A673 (cell line): ENCODE data around the gene CDA. TPM values are rescaled to one million over a fixed set of nuclear protein-coding genes. Genes with fewer than 3 reads are reported as not detected.

Experiments used
- BruUV-seq: library from RNA; stranded (reverse); fragments of 400-500 nt; replicated peaks from 2 replicates; lab custom pipeline; 2021; lab: Mats Ljungman, UMichigan
- CTCF ChIA-PET: fragments of 300-600 bp; sonication (Branson Sonifier 250); formaldehyde crosslinking; loops from one replicate; lab custom pipeline; 2022; ENCODE audit warnings: antibody characterized with exemption; lab: Charles Lee
- POLR2A ChIA-PET: fragments of 300-600 bp; sonication (Branson Sonifier 250); formaldehyde crosslinking; loops from one replicate; lab custom pipeline; 2022; ENCODE audit warnings: antibody characterized with exemption; ENCODE audit not compliant: low non-redundant PET; lab: Charles Lee
- DNase-seq: peaks from one replicate; pipeline ENCODE4 v3.0.0-alpha.2; 2015; ENCODE audit warnings: low spot score
- H3K27ac ChIP-seq: fragments of 200-600 bp; sonication (generic); 2 replicates; pipeline ENCODE4 v1.5.1; 2016; ENCODE audit warnings: mixed run types, low read depth, mild to moderate bottlenecking, mixed read lengths, antibody characterized with exemption, low read length; ENCODE audit not compliant: poor library complexity, severe bottlenecking
- H3K27me3 ChIP-seq: fragments of 200-600 bp; sonication (generic); replicated peaks from 2 replicates; pipeline ENCODE4 v1.6.1; 2017; ENCODE audit warnings: mixed run types, low read depth, mild to moderate bottlenecking, mixed read lengths, antibody characterized with exemption, low read length; ENCODE audit not compliant: insufficient read depth, poor library complexity
- H3K36me3 ChIP-seq: fragments of 200-600 bp; sonication (generic); 2 replicates; pipeline ENCODE4 v1.6.1; 2016; ENCODE audit warnings: mixed run types, mild to moderate bottlenecking, mixed read lengths, antibody characterized with exemption, low read length; ENCODE audit not compliant: insufficient read depth, poor library complexity, severe bottlenecking
- H3K4me1 ChIP-seq: fragments of 200-600 bp; sonication (generic); 2 replicates; pipeline ENCODE4 v1.6.1; 2017; ENCODE audit warnings: mixed run types, mild to moderate bottlenecking, mixed read lengths, antibody characterized with exemption, low read length; ENCODE audit not compliant: insufficient read depth, poor library complexity, severe bottlenecking
- H3K4me3 ChIP-seq: fragments of 200-600 bp; sonication (generic); 2 replicates; pipeline ENCODE4 v1.5.1; 2016; ENCODE audit warnings: low read depth, mixed run types, mild to moderate bottlenecking, mixed read lengths, low read length; ENCODE audit not compliant: poor library complexity, severe bottlenecking
- H3K9me3 ChIP-seq: fragments of 200-600 bp; sonication (generic); 2 replicates; pipeline ENCODE4 v1.6.1; 2016; ENCODE audit warnings: mixed run types, low read depth, mild to moderate bottlenecking, mixed read lengths, antibody characterized with exemption, low read length; ENCODE audit not compliant: poor library complexity, severe bottlenecking
- EZH2 ChIP-seq: fragments of 200-600 bp; sonication (generic); IDR thresholded peaks from 2 replicates; pipeline ENCODE4 v1.6.1; 2017; ENCODE audit warnings: borderline replicate concordance, low read depth, mild to moderate bottlenecking, mixed read lengths, antibody characterized with exemption, low read length; ENCODE audit not compliant: poor library complexity, severe bottlenecking
- intact Hi-C: fragments of 100-400 bp; cut with micrococcal nuclease; formaldehyde crosslinking; loops from one replicate; pipeline ENCODE4 v1.10.0; 2022; ENCODE audit not compliant: unreplicated experiment
- total RNA-seq: library from RNA; stranded (reverse); gene quantifications from 2 replicates; pipeline ENCODE4 v1.2.3, GENCODE V29; 2021
- TF ChIP-seq, protein P1 (sequence below): fragments of 300-800, 200-600 bp; sonication (generic); conservative IDR thresholded peaks from 2 replicates; pipeline ENCODE4 v1.5.1; 2017; ENCODE audit warnings: low read depth, mild to moderate bottlenecking, antibody characterized with exemption, low read length, moderate library complexity, mixed read lengths

Gene CDA
- total RNA-seq, 1 experiment from 2014 or later: not detected

DNA sequence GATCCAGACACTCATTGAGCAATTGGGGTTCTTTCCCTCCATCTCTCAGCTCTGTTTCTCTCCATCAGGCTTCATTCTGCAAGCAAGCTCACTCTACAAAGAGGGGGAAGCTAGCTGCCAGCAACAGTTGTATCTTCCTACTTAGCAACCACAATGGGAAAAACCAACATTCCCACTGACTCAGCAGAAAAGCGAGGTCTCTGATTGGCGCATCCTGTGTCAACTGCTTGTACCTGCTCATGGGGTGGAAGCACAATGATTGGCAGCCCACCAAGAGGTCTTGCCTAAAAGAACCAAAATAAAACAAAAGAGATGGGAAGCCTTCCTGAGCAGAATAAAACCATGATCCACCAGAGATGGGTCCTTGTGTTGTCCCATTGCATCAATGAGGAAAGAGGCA lies 4.0 kb upstream of the CDA start:
- Histone ChIP-seq H3K9me3 (no peaks in the 10 kb centered on the region), H3K4me3 (no peak overlapping the region), H3K27me3 (no peaks in the 10 kb centered on the region), H3K36me3 (no peaks in the 10 kb centered on the region), H3K4me1 (peaks cover 11% of the 10 kb centered on the region), H3K27ac (no peak overlapping the region)
- ChIA-PET POLR2A (no interaction called here), CTCF (no interaction called here)
- BruUV-seq: no TSS peak
- intact Hi-C loops: no loop called here
- no peak for DNase-seq
- TF ChIP-seq, protein P1, sequence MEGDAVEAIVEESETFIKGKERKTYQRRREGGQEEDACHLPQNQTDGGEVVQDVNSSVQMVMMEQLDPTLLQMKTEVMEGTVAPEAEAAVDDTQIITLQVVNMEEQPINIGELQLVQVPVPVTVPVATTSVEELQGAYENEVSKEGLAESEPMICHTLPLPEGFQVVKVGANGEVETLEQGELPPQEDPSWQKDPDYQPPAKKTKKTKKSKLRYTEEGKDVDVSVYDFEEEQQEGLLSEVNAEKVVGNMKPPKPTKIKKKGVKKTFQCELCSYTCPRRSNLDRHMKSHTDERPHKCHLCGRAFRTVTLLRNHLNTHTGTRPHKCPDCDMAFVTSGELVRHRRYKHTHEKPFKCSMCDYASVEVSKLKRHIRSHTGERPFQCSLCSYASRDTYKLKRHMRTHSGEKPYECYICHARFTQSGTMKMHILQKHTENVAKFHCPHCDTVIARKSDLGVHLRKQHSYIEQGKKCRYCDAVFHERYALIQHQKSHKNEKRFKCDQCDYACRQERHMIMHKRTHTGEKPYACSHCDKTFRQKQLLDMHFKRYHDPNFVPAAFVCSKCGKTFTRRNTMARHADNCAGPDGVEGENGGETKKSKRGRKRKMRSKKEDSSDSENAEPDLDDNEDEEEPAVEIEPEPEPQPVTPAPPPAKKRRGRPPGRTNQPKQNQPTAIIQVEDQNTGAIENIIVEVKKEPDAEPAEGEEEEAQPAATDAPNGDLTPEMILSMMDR: no peak
- TF ChIP-seq EZH2: no peak

DNA sequence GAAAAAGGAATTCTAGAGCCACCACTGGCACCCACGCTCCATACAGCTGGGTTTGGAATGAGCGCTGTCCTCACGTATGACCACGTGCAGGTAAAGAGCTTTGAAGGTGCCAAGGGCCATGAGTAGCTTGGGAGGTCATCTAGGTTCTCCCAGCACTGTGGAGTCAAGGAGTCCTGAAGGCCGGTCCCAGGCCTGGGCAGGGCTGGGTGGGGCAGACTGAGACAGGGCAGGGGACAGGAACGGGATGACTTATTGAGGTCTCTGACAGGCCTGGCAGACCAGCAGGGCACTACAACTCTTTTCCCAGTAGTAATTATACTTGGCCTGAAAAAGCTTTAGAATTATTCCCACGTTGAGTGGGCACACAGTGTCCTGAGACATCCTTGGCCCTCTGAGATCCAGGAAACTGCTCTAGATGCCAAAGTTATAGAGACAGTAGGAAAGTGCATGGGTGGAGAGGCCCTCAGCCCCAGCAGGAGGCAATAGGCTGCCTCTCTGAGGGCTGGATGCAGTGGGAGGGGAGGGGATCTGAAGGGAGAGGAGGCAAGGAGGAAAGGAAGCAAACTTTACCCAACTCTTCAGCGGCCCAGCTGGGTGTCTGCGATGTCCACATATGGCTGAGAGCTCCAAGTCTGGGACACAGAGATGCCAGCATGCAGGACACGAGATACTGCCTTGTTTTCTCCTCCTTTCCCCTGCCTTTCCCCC lies 1.8 kb upstream of the CDA start:
- TF ChIP-seq, protein P1: no peak
- no peak for TF ChIP-seq EZH2
- Histone ChIP-seq H3K4me3 (no peak overlapping the region), H3K36me3 (no peaks in the 10 kb centered on the region), H3K27ac (no peak overlapping the region), H3K4me1 (peaks cover 21% of the 10 kb centered on the region), H3K27me3 (no peaks in the 10 kb centered on the region), H3K9me3 (no peaks in the 10 kb centered on the region)
- CTCF ChIA-PET: no interaction called here
- POLR2A ChIA-PET: interaction anchor here (0.7 kb wide), 1 partner anchor 22 kb away, joined by 3 read pairs; no protein-coding TSS in a partner anchor
- DNase-seq: no peak
- no TSS peak for BruUV-seq
- intact Hi-C loops: no loop called here

DNA sequence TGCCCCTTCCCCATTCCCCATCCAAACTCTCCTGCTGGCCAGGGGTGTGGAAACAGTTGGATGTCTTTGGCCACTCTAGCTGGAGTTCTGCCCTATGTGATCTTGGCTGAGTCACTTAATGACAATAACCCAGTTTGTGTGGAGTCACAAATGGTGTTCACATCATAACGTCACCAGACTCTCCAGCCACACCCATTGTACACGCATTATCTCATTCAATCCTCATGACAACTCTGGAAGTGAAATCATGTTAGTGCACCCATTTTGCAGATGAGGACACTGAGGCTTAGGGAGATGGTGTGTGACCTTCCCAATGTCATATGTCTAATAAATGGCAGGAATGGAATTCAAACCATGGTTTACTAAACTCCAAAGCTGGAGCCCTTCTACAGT lies 1.2 kb upstream of the CDA start:
- intact Hi-C loops: no loop called here
- DNase-seq: no peak
- Histone ChIP-seq H3K27ac (no peak overlapping the region), H3K9me3 (no peaks in the 10 kb centered on the region), H3K4me1 (peaks cover 21% of the 10 kb centered on the region), H3K36me3 (no peaks in the 10 kb centered on the region), H3K4me3 (no peak overlapping the region), H3K27me3 (no peaks in the 10 kb centered on the region)
- CTCF ChIA-PET: no interaction called here
- TF ChIP-seq, protein P1: no peak
- BruUV-seq: no TSS peak
- POLR2A ChIA-PET: no interaction called here
